GM23338 (cell line): ENCODE measurements around the gene ATP10B. TPM values are rescaled to one million over a fixed set of nuclear protein-coding genes. Genes with fewer than 3 reads are reported as not detected.

Experiments used
- ATAC-seq: fragments of 200-7000 bp; cut with Tn5 transposase; 3 replicates; pipeline ENCODE4 v1.9.1; 2020
- DNase-seq: peaks from one replicate; pipeline ENCODE4 v3.0.0-alpha.2; 2015; ENCODE audit warnings: low spot score
- H2AFZ ChIP-seq: fragments of 200-600 bp; sonication (generic); 2 replicates; pipeline ENCODE4 v1.8.0; 2016; ENCODE audit warnings: antibody characterized with exemption, mild to moderate bottlenecking, moderate library complexity
- H3F3A ChIP-seq: fragments of 200-600 bp; sonication (generic); replicated peaks from 2 replicates; pipeline ENCODE4 v1.8.0; 2017; ENCODE audit warnings: antibody characterized with exemption, mixed run types, low read depth
- H3K27ac ChIP-seq: fragments of 200-600 bp; sonication (generic); 2 replicates; pipeline ENCODE4 v1.6.1; 2016; ENCODE audit warnings: low read depth
- H3K27me3 ChIP-seq: fragments of 200-600 bp; sonication (generic); 2 replicates; pipeline ENCODE4 v1.8.0; 2016; ENCODE audit warnings: mild to moderate bottlenecking, mixed run types, moderate library complexity; ENCODE audit not compliant: insufficient read depth
- H3K36me3 ChIP-seq: fragments of 200-600 bp; sonication (generic); 2 replicates; pipeline ENCODE4 v1.8.0; 2016; ENCODE audit warnings: mild to moderate bottlenecking; ENCODE audit not compliant: insufficient read depth
- H3K4me1 ChIP-seq: fragments of 200-600 bp; sonication (generic); 2 replicates; pipeline ENCODE4 v1.8.0; 2016; ENCODE audit warnings: mild to moderate bottlenecking, moderate library complexity; ENCODE audit not compliant: insufficient read depth
- H3K4me2 ChIP-seq: fragments of 200-600 bp; sonication (generic); 2 replicates; pipeline ENCODE4 v1.7.1; 2017; ENCODE audit warnings: mixed run types
- H3K4me3 ChIP-seq: fragments of 200-600 bp; sonication (generic); 2 replicates; pipeline ENCODE4 v1.6.1; 2016; ENCODE audit warnings: mixed run types
- H3K79me2 ChIP-seq: fragments of 200-600 bp; sonication (generic); replicated peaks from 2 replicates; pipeline ENCODE4 v1.8.0; 2017; ENCODE audit warnings: mild to moderate bottlenecking; ENCODE audit not compliant: insufficient read depth
- H3K9me2 ChIP-seq: fragments of 200-600 bp; sonication (generic); 2 replicates; pipeline ENCODE4 v1.8.0; 2017; ENCODE audit not compliant: insufficient read depth
- H4K20me1 ChIP-seq: fragments of 200-600 bp; sonication (generic); replicated peaks from 2 replicates; pipeline ENCODE4 v1.8.0; 2017; ENCODE audit warnings: mild to moderate bottlenecking; ENCODE audit not compliant: insufficient read depth
- H3K27ac Mint-ChIP-seq: 2 replicates; pipeline ENCODE4 v1.8.0; 2020; ENCODE audit warnings: inconsistent platforms, mild to moderate bottlenecking, moderate library complexity, mixed read lengths
- H3K27me3 Mint-ChIP-seq: 3 replicates; pipeline ENCODE4 v1.8.0; 2022; ENCODE audit warnings: low read depth, mild to moderate bottlenecking, moderate library complexity, mixed read lengths, inconsistent platforms; ENCODE audit not compliant: insufficient read depth, poor library complexity
- H3K36me3 Mint-ChIP-seq: 3 replicates; pipeline ENCODE4 v1.8.0; 2021; ENCODE audit warnings: low read depth, mild to moderate bottlenecking, inconsistent platforms, moderate library complexity, mixed read lengths
- H3K4me1 Mint-ChIP-seq: 3 replicates; pipeline ENCODE4 v1.8.0; 2020; ENCODE audit warnings: mild to moderate bottlenecking, inconsistent platforms, mixed read lengths
- H3K4me3 Mint-ChIP-seq: 3 replicates; pipeline ENCODE4 v1.8.0; 2021; ENCODE audit warnings: moderate library complexity, mild to moderate bottlenecking, inconsistent platforms, mixed read lengths
- H3K9me3 Mint-ChIP-seq: 3 replicates; pipeline ENCODE4 v1.8.0; 2020; ENCODE audit warnings: moderate library complexity, mild to moderate bottlenecking, inconsistent platforms, mixed read lengths
- CREB1 ChIP-seq: fragments of 250-450 bp; sonication (Bioruptor Pico); IDR thresholded peaks from 2 replicates; pipeline ENCODE4 v1.5.0; 2020; ENCODE audit warnings: low read depth, mild to moderate bottlenecking, moderate library complexity
- CTCF ChIP-seq, 2 experiments: fragments of 200-600 bp in 1 of 2; sonication (generic) in 1 of 2; conservative IDR thresholded peaks; 2 replicates each; pipeline versions ENCODE4 v1.5.1 to v1.6.1; 2016 to 2017; ENCODE audit warnings: antibody characterized with exemption in 2 of 2, low read depth in 2 of 2, mild to moderate bottlenecking in 2 of 2, moderate library complexity in 1 of 2
- EZH2 ChIP-seq: fragments of 200-600 bp; sonication (generic); IDR thresholded peaks from one replicate; pipeline ENCODE4 v1.8.0; 2017; ENCODE audit warnings: antibody characterized with exemption, mild to moderate bottlenecking, low read depth; ENCODE audit not compliant: unreplicated experiment
- EZH2phosphoT487 ChIP-seq: fragments of 200-600 bp; sonication (generic); IDR thresholded peaks from one replicate; pipeline ENCODE4 v1.8.1; 2018; ENCODE audit warnings: antibody characterized with exemption; ENCODE audit not compliant: unreplicated experiment
- JUNB ChIP-seq: IDR thresholded peaks from one replicate; pipeline ENCODE4 v1.6.1; 2016; ENCODE audit warnings: antibody characterized with exemption; ENCODE audit not compliant: unreplicated experiment
- REST ChIP-seq: IDR thresholded peaks from one replicate; pipeline ENCODE4 v1.6.1; 2018; ENCODE audit warnings: antibody characterized with exemption; ENCODE audit not compliant: unreplicated experiment
- STAT1 ChIP-seq: IDR thresholded peaks from one replicate; pipeline ENCODE4 v1.6.1; 2016; ENCODE audit warnings: antibody characterized with exemption; ENCODE audit not compliant: unreplicated experiment
- ZNF114 ChIP-seq: fragments of 250-450 bp; sonication (Bioruptor Pico); IDR thresholded peaks from 2 replicates; pipeline ENCODE4 v1.5.0; 2020; ENCODE audit warnings: mild to moderate bottlenecking, moderate library complexity
- polyA plus RNA-seq: library from polyadenylated mRNA; unstranded; fragments of >200 nt; fragmentation: Nextera tagmentation; extraction: Ambion mirVana; gene quantifications from 2 replicates; pipeline ENCODE4 v1.2.1, GENCODE V29; 2016
- total RNA-seq: library from RNA; depleted of rRNA; stranded (reverse); fragments of >200 nt; shearing (Covaris generic); gene quantifications from 2 replicates; pipeline ENCODE4 v1.2.3, GENCODE V29; 2014

ATP10B gene
- total and polyA plus RNA-seq, 2 experiments from 2014 or later: 0.11 to 0.14 TPM

DNA sequence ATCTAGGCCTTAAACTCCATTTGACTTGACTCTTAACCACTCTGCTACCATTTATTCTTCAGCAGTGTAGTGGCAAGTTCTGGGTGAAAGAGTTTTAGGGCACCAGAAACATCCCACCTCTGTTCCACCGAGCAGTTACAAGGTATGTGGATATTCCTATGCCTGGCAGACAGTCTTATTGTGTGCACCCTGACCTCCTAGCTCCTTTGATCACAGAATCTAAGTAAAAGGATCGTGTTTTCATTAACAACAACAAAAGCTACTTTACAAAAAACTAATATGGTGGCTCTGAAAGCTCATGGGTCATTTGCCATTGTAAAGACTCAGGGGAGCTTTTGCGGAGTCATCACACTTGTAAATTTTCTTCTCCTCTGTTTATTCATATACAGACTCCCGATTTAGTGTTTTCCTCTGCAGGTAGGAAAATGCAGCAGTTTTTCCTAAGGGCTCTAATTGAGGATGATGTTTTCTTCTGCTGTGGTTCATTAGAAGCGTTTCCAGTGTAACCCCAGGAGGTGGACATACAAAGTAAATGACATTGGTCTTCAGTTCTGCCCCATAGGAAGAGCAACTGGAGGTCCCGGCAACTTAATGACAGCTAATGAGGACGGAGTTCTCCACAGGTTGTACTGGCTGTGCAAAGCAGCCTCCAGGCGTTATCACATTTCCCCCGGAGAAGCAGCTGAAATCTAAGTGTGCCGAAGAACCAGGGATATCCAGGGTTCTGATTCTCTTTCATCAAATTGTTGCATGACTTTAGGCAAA is 78.2 kb downstream of the ATP10B start:
- H3K79me2 ChIP-seq: no peaks in the 10 kb centered on the region
- Mint-ChIP-seq H3K4me3 (no peak overlapping the region), H3K27ac (peak overlapping the region; percentile 24; the same call in 1 of the 2 replicates), H3K4me1 (peaks cover 25% of the 10 kb centered on the region), H3K27me3 (no peaks in the 10 kb centered on the region), H3K36me3 (no peaks in the 10 kb centered on the region), H3K9me3 (no peaks in the 10 kb centered on the region)
- no peaks in the 10 kb centered on the region for H3K9me2 ChIP-seq
- H4K20me1 ChIP-seq: no peaks in the 10 kb centered on the region
- peaks cover 24% of the 10 kb centered on the region for H3K4me1 ChIP-seq
- H3K27ac ChIP-seq: no peak overlapping the region
- no peaks in the 10 kb centered on the region for H3F3A ChIP-seq
- TF ChIP-seq REST: no peak
- no peak for TF ChIP-seq CTCF (conservative IDR thresholded peaks at IDR 0.05; ENCODE audit: low read depth in 2 of 2)
- TF ChIP-seq ZNF114 (CRISPR knock-in tag): no peak
- peak overlapping the region; percentile 99; the same call in 1 of the 2 replicates for H2AFZ ChIP-seq
- DNase-seq (no peak), ATAC-seq (peak; percentile 30)
- H3K4me2 ChIP-seq: no peak overlapping the region
- H3K36me3 ChIP-seq: no peaks in the 10 kb centered on the region
- H3K27me3 ChIP-seq: no peaks in the 10 kb centered on the region
- H3K4me3 ChIP-seq: no peak overlapping the region

- no peak overlapping the region for H3K4me3 ChIP-seq
- Mint-ChIP-seq H3K27me3 (no peaks in the 10 kb centered on the region), H3K4me1 (peaks cover 25% of the 10 kb centered on the region), H3K9me3 (no peaks in the 10 kb centered on the region), H3K4me3 (no peak overlapping the region), H3K36me3 (no peaks in the 10 kb centered on the region), H3K27ac (0 out of 2 replicates have a peak overlapping the region, but pooled peaks have one; percentile 19)
- H3K4me2 ChIP-seq: no peak overlapping the region
- no peaks in the 10 kb centered on the region for H3F3A ChIP-seq
- H3K27me3 ChIP-seq: no peaks in the 10 kb centered on the region
- H3K36me3 ChIP-seq: no peaks in the 10 kb centered on the region
- no peaks in the 10 kb centered on the region for H4K20me1 ChIP-seq
- peaks cover 24% of the 10 kb centered on the region for H3K4me1 ChIP-seq
- H2AFZ ChIP-seq: peak overlapping the region; percentile 75
- DNase-seq (no peak), ATAC-seq (no peak)
- H3K27ac ChIP-seq: no peak overlapping the region
- no peaks in the 10 kb centered on the region for H3K79me2 ChIP-seq
- H3K9me2 ChIP-seq: no peaks in the 10 kb centered on the region
- TF ChIP-seq EZH2phosphoT487 (no peak), REST (no peak), EZH2 (no peak), ZNF114 (CRISPR knock-in tag) (no peak), JUNB (no peak), STAT1 (no peak), CREB1 (CRISPR knock-in tag) (no peak)
These were observed 79.2 kb downstream of the ATP10B start for GRCh38 chr5:160772854-160773253.
